NCI-H2196 treated with DMSO at 0.1 percent for 48 hours (cell line): ENCODE results near the gene ZNF483.
"Not testable (repeated sequence)": the region's sequence is repeated elsewhere in the genome, so short reads cannot be mapped to it uniquely, and the experiment has no call there.

Experiments
- DNase-seq: peaks from one replicate; lab custom pipeline; 2025; ENCODE audit not compliant: unreplicated experiment; lab: John Stamatoyannopoulos, UW

The ZNF483 gene

DNA sequence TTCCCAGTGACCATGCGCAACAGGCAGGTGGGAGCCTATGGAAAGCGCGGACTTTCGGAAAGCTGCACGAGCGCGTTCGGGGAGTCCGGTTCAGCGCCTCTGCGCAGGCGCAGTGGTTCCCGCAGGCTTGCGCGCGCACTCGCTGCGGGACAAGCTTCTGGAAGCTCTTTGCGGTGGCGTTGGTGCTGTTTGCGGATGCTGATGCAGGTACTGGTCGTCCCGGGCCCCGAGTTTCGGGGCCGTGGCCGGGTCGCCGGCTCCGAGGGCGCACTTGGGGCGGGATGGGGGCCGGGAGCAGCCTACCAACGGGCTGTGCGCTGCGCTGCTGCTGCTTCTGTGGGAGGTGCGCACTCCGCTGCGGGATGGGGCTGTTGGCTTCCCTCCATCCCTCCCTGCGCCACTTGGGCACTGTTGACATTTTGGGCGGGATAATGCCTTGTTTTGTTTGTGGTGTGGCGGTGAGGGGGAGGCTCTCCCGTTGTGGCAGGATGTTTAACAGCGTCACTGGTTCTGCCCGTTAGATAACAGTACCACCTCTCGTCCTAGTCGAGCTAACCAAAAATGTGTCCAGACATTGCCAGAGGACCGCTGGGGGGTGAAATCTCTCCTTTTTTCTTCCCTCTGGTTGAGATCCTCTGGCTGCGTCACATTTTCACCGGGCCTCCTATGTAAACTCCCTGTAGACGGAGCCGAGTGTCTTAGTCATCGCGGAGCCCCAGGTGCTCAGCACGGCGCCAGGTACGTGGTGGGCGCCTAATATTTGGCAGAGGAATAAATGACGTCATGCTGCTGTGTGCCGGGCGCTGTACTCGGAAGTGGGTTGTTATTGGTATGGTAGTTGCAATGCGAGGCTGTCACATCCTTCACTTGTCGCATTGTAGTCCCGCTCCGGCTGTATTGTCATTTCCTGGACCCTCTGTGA lies at the start of gene ZNF483:
Gene ZNF483, plus strand, starts transcription at position 124 of the 922 bp plus-strand sequence. CDS start 2,217 bp downstream, outside the sequence.
- peak; percentile 84 for DNase-seq

DNA sequence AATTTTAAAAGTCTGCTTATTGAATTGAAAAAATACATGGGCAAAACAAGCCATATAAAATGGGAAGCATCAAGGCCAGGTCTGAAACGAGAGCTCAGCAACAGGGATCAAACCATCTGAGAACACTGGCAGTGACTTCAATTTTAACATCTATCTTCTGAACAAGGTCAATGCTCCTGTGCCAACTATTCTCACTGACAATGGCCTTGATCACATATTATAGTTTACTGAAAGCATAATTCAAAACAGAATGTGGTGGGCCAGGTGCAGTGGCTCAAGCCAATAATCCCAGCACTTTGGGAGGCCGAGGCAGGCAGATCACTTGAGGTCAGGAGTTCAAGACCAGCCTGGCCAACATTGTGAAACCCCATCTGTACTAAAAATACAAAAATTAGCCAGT lies 49.8 kb upstream of the ZNF483 start:
- DNase-seq, result no peak

DNA sequence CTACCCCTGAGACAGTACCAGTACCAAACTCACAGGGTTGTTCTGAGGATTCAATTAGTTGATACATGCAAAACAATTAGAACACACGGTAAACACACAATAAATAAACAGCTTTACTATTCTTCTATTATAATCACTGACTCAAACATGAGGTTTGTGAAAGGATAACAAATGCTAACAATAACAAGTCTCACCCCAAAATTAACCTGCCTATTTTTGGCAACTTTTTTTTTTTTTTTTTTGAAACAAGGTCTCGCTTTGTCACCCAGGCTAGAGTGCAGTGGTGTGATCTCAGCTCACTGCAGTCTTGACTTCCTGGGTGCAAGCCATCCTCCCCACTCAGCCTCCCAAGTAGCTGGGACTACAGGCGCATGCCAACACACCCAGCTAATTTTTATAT lies 47.3 kb upstream of the ZNF483 start:
- no peak for DNase-seq

DNA sequence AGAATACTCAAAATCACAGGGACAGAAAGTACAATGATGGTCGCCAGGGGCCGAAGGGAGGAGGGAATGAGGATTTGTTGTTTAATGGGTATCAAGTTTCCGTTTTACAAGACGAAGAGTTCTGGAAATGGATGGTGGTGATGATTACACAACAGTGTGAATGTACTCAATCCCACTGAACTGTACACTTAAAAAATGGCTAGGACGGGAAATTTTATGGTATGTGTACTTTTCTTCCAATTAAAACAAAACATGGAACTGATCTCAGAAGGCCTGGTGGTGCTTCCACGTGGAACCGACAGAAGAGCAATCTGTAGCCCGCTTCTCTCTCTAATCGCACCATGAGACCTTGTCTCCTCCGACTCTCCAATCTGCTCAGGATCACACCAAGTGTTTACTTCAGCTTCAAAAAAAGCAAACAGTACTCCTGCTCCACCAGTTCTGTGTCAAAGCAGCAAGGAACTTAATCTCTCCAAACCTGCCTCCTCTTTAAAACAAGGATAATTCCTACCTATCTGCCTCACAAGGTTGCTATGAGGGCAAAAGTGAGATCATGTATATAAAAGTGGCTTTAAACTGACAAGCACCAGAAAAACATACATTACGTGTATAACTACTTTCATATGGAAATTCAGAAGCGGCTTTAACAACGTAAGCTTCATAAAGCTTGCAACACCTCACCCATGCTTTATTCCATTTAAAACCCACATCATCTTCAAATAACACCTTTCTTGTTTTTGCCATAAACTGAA lies 42.9 kb upstream of the ZNF483 start:
- DNase-seq, result peak; percentile 36

DNA sequence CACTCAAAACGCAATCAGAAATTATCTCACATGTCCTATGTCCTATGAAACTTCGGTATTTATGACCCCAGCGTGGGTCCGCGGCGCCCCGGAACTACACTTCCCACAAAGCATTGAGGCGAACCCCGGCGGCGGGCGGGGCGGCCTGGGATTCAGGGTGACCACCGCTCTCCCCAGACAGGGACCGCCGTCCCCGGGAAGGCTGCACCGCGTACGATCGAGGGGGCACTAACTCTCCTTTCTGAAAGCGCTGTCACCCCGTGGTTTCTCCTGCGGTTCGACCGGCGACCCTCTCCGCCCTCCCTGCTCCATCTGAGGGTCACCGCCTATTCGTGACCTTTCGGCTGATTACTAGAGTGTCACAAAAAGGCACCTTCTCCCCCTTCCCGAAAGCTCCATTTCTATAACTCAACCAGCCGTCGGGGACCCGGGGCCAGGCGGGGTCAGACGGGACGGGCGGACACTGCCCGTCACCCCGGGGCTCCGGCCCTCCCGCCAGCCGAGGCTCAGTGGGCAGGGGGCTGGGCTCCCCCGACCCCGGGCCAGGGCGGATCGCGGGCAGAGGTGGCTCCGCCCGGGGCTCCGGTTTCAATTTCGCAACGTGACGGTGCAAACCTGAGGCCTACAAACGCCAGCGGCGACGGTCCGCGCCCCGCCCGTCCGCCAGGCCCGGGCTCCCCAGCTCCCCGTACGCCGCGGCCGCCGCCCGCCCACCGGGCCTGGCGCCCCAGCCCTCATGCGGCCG lies 42.1 kb upstream of the ZNF483 start:
- DNase-seq, result peak; percentile 20

DNA sequence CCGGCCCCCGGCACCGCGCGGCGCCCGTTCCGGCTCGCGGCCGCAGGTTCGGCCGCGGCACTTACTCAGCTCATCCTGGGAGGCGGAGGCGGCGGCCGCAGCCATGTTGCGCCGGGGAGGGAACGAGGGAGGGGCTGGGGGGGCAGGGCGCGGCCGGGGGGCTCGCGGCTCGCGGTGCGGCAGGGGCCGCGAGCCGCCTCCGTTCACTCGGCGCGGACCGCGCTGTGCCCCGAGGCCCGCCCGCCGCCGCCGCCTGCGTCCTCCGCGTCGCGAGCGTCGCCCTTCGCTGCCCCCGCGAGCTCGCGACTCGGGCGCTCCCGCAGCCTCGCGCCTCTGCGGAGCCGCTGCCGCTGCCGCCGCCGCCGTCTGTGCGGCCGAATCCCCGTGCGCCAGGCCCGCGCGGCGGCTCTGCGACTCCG lies 41.5 kb upstream of the ZNF483 start:
- DNase-seq, result no peak

DNA sequence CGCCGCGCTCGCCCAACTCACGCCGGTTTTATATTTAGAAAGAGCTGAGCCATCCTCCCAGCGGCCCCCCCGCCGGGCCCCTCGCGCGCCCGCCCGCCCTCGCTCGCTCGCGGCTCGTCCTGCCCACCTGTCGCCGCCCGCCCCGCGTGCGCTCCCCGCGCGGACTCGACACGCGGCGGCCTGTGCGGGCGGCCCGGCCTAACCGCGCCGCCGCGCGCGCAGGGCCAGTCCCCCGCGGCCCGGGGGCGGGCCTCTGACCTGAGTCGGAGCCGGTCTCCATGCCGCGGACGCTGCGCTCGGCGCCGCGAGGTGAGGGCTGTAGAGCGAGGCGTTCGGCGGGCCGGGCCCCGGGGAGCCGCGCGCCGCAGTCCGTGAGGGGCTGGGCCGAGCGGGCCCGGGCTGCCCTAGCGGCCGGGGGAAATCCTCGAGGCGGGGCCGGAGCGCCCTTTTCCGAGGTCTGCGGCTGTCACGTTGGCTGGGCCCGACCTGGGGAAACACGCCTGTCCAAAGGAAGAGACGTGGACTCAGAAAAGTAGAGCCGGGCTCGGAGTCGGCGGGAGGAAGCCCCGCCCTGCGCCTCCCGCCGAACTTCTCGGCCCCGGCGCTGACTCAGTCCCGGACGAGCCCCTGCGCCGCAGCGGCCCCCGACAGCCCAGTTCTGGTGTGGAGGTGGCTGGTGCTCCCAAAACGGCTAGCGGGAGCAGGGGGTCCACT lies 41.0 kb upstream of the ZNF483 start, which contains the start of gene ECPAS:
Gene ECPAS, minus strand, starts transcription at position 526 of the 714 bp plus-strand sequence. CDS start 11,465 bp downstream, outside the sequence.
- peak; percentile 37 for DNase-seq

DNA sequence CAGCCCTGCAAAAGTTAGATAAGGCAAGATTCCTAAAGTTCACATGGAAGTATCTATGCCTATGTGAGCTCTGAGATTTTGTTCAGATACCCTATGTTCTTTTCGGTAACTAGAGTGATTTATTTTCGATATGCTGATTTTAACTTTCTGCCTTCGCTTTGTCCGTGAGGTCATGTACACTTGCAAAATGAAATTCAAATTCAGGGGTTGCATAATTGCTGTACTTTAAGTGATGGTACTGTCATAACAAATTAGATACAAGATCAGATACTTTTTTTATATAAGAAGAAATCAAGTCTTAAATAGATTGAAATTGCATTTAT lies 40.4 kb upstream of the ZNF483 start:
- DNase-seq, result no peak

DNA sequence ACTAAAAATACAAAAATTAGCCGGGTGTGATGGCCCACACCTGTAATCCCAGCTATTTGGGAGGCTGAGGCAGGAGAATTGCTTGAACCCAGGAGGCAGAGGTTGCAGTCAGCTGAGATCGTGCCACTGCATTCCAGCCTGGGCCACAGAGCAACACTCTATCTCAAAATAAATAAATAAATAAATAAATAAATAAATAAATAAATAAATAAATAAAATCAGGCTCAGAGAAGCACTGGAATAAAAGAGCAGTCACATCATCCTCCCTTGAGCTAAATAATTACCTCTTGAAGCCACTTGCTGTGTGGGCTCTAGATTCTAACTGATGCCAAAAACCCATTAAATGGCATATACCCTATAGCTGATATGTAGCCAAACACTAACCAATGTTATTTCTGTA lies 27.8 kb upstream of the ZNF483 start:
- not testable (repeated sequence) for DNase-seq

DNA sequence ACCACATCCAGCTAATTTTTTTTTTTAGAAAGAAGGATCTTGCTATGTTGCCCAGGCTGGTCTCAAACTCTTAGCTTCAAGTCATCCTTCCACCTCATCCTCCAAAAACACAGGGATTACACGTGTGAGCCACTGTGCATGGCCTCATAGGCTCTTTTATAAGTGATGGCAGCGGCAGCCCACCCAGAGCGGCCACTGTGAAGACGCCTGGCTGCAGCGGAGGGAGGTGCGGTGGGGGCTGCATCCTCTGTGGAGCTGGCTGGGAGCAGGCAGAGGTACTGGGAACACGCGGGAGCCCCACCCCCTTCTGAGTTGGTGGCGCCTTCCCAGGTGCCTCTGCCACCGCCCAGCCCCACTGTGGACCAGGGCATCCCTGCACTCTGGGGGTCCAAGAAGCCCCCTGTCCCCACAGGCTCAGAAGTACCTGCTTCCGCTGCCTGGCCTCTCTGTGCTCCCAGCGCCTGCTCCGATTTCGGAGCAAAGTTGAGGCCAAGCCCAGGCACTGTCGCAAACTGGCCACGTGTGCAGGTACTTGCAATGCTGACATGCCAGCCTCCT lies 23.9 kb upstream of the ZNF483 start:
- no peak for DNase-seq

DNA sequence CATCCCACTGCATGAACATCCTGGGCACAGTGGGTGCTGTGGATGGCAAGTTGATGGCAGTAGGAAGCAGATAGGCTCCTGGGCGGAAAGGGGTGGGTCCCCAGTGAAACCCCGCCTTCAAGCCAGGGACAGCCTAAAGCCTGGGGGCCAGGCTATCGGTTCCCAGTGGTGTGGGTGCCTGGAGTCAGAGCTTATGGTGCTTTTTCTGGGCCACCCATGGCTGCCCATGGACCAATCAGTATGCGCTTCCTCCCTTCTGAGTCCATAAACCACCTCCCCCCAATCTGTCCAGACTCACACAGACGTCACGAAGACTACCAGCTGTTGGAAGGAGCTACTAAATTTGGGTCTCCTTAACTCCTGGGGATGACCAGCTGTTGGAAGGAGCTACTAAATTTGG lies 23.3 kb upstream of the ZNF483 start:
- DNase-seq, result no peak

DNA sequence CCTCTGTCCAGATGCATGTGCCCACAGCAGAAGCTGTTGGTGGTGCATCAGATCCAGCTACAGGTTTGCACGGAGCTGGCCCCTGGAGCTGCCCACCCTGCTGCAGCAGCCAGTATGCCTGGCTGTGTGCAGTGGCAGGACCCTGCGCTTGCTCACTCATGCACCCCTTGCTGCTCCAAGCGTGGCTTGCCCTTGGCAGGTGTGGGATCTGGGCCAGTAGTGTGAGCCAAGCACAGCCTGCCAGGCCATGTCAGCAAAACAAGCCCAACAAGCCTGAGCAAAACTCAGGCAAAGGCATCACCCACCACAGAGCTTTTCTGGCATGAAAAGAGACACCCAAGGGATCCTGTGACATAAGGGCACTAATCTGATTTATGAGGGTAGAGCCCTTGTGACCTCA lies 22.5 kb upstream of the ZNF483 start:
- DNase-seq, result no peak

DNA sequence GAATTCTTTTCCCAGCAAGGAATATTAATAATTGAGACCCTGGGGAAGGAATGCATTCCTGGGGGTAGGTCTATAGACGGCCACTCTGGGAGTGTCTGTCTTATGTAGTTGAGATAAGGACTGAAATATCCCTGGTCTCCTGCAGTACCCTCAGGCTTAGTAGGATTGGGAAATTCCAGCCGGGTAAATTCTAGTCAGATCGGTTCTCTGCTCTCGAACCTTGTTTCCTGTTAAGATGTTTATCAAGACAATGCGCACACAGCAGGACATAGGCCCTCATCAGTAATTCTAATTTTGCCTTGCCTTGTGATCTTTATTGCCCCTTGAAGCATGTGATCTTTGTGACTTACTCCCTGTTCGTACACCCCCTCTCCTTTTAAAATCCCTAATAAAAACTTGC lies 13.4 kb upstream of the ZNF483 start:
- not testable (repeated sequence) for DNase-seq

DNA sequence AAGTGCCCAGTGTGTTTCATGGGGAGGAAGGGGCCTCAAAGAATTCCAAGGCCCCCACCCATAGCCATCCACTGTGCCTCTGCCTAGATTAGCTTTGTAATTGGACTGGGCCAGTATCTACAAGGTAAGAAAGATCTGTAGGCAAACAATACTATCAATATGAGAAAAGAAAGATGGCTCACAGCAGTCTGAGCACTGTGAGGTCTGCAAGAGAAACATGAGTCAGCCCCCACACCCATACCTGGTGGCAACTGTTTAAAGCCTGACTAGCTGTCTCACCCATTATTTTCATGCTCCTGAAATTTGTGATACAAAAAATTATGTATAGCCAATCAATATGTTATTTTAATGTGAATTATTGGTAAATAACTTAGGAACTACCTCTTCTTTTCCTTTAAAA lies 10.0 kb upstream of the ZNF483 start:
- DNase-seq, result no peak

DNA sequence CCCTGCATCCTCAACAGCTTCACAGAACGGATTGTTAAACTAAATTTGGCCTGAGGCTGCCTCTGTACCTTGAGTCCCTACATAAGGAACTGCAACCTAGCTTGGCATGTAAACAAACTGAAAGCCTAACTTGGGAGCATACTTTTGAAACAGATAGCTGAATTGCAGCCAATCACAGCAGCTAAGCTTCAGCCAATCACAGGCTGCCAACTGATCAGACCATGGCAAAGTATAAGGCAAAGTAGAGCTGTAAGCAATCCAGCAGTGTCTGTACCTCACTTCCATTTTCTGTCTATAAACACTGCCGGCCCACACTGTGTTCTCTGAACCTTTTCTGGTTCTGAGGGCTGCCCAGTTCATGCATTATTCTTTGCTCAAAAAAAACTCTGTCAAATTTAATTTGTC lies 8.9 kb upstream of the ZNF483 start:
- no peak for DNase-seq

DNA sequence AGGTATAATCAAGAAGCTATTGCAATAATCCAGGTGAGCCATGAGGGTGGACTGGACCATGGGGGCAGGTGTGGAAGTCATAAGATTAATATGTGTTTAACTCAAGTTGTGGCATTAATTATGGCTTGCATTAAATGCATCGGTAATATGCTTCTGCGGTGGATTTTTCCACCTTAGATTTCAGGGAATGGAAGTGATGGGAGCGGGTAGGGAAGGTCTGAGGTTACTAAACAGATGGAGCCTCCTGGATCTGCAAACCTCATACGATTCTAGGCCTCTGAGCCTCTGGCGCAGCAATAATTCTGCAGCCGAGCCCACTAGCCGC lies 286 bp upstream of the ZNF483 start:
- no peak for DNase-seq

DNA sequence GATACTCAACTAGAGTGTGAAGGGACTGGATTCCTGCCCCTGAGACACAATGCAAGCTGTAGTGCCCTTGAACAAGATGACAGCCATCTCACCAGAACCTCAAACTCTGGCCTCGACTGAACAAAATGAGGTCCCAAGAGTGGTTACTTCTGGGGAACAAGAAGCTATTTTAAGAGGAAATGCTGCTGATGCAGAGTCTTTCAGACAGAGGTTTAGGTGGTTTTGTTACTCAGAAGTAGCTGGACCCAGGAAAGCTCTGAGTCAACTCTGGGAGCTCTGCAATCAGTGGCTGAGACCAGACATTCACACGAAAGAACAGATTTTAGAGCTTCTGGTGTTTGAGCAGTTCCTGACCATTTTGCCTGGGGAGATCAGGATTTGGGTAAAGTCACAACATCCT lies 2.4 kb downstream of the ZNF483 start:
- no peak for DNase-seq

DNA sequence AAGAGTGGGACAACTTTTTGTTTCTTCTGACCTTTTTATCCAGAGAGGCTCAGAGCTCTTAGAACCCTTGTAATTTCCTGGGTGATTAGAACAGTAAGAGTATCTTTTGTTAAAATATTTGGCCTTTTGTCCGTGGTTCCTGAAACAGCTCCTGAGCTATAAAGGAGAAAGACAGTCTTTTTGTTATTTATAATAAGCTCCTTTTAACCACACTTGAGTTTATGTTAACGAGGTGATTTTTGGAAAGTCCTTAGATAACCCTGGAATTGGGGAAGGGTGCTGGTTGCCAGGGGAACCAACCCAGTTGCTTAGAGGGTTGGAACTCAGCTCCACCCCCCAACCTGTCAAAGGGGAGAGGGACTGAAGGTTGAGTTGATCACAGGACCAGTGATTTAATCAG lies 4.8 kb downstream of the ZNF483 start:
- DNase-seq, result no peak

DNA sequence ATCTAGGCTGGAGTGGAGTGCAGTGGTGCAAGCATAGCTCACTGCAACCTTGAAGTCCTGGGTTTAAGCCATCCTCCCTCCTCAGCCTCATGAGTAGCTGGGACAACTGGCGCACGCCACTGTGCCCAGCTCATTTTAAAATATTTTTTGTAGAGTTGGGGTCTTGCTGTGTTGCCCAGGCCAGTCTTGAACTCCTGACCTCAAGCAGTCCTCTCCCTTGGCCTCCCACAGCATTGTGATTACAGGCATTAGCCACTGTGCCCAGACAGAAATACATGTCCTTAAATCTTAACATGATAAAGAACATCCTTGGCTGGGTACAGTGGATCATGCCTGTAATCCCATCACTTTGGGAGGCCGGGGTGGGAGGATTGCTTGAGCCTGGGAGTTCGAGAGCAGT lies 6.7 kb downstream of the ZNF483 start:
- DNase-seq, result no peak

DNA sequence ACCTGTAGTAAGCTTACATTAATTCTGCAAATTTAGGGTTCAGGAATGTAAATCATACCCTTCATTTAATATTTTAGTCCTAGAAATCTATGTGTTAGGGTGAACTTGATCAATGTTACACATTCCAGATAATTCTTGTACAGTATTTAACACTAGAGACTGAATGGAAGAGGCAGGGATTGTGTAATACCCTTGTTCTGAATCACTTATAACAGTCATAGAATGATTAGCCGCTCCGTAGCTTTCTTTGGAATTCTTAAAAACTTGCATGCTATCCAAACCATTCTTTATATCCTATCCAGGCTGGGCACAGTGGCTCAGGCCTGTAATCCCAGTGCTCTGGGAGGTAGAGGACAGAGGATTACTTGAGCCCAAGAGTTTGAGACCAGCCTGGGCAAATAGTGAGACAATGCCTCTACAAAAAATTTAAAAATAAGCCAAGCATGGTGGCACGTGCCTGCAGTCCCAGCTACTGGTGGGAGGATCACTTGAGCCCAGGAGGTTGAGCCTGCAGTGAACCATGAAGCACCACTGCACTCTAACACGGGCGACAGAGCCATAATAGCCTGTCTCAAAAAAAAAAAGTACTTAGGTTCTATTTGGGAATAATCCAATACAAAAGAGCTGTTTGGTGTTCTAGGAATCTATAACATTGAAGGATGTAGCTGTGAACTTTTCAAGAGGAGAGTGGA lies 8.3 kb downstream of the ZNF483 start:
- DNase-seq, result no peak
